ENCODE results near the gene CNNM1.

The CNNM1 gene

DNA sequence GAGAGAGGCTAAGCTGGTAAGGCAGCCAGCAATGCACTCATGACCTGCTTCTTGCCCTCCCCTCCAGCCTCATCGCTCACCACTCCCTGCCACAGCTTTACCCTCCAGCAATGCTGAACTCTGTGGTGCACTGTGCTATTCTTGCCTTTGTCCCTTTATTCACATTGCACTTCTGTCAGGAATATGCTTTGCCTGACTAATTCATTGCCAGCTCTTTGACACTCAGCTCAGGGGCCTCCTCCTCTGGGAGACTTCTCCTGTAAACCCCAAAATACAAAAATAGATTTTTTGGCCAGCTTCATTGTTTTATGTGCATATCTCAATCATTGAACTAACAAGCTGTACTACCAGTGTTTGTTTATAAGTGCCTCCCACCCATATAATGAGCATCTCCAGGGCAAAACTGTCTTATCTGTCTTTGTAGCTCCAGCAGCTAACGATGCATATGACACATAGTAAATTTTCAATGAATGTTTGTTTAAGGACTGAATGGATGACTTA is 8.2 kb downstream of the CNNM1 start:
- DNase-seq (ENCODE audit: low read depth in 2 of 2), result no peak

DNA sequence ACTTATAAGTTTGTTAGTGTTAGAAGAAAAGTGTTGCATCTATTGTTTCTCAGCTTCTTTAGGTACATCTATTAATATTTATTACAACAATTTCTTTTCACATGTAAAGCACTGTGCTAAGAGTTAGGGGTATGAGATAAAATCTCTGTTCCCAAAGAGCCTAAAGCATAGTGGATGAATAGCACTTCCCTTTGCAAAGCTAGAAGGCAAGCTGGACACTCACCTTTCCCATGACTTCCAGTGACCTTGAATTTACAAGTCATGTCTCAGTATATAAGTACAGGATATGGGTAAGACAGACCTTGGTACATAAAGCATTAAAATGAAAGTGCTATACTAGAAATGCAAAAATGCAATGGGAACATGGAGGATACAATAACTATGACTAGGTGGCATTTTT is 8.7 kb downstream of the CNNM1 start:
- DNase-seq (ENCODE audit: low read depth in 2 of 2), result no peak

DNA sequence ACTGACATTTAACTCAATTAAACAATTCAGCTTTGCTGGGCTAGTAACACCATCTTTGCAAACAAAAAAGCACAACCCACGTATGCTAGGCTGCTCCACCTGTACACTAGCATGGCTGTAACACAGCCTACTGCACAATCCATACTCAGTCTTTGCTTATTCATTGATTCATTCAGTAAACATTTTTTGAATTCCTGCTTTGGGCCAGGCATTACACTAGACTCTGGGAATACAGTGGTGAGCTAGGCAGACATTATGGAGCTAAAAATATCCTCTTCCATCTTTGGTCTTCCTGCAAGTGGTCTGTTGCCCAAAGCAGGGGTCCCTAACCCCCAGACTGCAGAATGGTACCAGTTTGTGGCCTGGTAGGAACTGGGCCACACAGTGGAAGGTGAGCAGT is 9.9 kb downstream of the CNNM1 start:
- DNase-seq (ENCODE audit: low read depth in 2 of 2), result no peak

DNA sequence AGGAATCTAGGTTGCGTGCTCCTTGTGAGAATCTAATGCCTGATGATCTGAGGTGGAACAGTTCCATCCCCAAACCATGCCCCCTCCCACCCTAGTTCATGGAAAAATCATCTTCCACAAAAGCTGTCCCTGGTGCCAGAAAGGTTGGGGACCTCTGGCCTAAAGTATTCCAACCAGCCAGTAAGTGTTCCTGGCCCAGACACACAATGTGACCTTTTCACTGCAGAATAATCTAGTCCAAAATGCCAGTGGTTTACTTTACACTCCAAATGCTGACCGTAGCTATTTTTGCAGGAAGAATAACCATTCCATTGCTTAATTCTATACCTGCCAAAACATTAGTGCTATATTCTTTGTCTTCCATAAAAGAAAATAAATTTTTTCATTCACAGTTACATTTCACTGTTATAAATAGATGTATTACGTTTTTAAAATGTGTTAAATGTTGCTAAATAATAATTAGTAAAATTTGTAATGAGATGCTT is 10.4 kb downstream of the CNNM1 start:
- no peak for DNase-seq (ENCODE audit: low read depth in 2 of 2)

DNA sequence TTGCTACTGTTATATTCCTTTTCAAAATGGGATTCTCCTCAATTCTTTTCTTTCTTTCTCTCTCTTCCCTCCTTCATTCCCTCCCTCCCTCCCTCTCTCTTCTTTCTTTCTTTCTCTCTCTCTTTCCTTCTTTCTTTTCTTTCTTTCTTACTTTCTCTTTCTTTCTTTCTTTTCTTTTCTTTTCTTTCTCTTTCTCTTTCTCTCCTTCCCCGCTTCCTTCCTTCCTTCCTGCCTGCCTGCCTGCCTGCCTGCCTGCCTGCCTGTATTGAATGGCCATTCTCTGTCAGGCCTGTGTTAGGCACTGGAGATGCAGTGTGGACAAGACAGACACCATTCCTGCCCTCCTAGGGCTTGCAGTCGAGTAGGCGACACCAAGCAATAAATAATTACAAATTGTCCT is 11.5 kb downstream of the CNNM1 start:
- DNase-seq (ENCODE audit: low read depth in 2 of 2), result no peak

DNA sequence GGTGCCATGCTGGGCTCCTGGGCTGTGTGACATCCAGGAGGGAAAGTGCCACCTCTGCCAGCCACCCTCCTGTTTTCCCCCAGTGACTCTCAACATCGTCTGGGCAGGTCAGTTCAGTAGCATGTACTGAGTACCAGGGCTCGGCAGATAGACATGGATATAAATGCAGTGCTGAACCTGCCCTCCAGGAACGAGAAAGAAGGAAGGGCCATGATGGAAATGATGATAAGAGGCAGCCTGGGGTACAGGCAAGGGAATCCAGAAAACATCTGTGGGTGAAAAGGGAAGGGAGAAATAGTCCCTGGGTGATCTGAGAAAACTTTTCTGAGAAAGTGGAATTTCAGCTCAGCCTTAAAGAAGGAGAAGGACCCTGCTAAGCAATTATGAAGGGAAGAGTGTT is 12.1 kb downstream of the CNNM1 start:
- DNase-seq (ENCODE audit: low read depth in 2 of 2), result no peak

DNA sequence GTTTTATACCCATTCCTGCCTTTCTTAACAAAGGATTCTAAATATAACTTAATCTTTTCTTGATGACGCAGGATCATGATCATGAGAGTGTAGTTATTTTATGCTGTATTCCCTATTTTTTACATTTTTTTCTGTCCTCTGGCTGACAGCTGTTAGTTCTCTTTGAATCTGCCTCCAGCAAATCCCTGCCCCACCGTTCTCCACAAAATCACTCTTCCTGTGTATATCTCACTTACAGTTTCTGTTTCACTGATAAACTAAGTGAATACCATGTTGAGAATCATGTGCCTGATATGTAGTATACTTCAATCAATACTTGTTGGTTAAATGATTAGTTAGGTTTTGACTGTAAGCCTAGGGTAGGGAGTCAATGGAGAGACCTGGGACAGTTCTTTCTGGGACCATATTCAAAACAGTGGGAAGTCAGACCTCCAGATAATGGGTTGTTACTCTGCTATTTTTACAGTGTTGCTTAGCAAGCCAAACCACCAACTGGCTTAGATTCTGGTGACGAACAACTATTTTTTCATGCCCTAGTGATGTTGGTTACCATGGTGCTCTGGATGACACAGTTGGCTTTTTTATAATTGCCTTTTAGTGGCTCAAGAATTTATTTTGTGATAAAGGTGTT is 12.8 kb downstream of the CNNM1 start:
- no peak for DNase-seq (ENCODE audit: low read depth in 2 of 2)

DNA sequence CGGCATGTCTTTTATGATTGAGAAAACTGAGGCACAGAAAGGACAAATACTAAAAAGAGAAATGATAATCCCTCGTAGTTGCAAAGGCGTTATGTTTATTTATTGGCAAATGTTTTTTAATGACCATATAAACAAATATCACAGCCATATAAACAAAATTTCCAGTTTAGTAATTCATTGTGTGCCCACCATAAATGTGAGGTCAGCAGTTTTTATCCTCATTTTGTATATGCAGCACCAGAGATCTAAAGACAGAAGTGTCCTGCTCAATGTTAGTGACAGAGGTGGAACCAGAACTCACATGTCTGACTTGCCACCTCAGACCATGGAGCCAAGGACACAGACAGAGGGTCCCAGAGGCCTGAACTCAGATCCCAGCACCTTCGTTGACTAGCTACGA is 14.1 kb downstream of the CNNM1 start:
- DNase-seq (ENCODE audit: low read depth in 2 of 2), result no peak

DNA sequence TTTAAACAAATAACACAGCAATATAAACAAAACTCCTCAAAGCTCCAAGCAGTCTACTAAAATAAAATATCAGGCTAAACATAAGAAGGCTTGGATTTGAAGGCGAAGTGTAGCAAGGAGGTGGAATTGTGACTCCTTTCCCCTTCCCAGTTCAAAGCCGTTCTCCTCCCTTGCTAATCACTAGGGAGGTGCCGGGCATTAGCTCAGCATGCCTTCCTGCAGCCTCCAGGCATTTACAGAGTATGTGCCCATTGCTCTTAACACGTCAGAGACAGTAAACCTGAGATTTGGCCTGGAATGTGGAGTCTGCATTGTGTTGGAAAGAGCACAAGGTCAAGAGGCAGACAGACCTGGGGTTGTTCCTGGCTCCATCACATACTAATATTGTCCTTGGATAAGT is 15.6 kb downstream of the CNNM1 start:
- no peak for DNase-seq (ENCODE audit: low read depth in 2 of 2)

DNA sequence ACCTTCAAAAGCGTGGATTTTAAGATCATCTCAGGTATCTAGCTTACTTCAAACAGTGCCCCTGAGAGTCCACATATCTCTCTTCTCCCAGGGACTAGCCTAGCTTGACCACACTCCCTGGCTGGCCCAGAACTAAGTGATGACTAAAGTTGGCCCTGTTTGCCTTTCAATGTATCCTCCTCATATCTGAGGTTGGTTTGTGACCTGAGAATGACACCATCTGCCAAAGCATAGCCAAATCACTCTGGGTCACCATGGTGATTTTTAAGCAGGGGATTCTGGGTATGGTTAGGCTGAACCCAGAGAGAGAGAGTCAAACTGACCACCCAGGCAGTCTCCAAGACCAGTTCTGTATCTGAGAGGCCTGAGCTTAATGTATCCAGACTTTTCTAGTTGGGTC is 16.2 kb downstream of the CNNM1 start:
- DNase-seq (ENCODE audit: low read depth in 2 of 2), result no peak

DNA sequence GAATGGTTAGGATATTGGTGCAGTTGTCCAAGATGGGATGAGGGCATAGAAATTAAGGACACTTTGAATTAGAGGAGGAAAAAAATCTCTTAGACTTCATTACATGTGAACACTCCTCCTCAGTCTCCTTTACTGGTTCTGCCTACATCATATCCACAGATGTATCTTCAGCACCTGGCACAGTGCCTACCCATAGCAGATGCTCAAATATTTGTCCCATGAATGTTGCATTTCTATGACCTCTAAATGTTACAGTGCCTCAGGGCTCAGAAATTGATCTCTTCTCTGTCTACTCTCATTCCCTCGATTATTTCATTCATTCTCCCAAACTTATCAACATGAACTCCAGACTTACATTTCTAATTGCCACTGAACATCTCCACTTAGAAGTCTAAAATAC is 17.1 kb downstream of the CNNM1 start:
- no peak for DNase-seq (ENCODE audit: low read depth in 2 of 2)

DNA sequence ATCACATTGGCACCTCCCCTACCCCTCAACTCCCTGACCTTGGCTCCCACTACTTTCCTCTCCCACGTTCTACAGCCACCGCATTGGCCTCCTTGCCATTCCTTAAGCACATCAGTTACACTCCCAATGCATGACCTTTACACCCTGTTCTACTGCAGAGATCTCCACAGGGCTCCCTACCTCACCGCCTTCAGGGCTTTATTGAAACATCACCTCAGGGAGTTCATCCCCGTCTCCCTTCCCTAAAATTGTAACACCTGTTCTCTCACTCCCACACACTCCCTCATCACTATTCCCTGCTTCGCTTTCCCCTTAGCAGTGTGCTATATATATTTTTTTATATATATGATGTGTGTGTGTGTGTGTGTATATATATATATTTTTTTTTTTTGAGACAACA is 18.5 kb downstream of the CNNM1 start:
- DNase-seq (ENCODE audit: low read depth in 2 of 2), result no peak

DNA sequence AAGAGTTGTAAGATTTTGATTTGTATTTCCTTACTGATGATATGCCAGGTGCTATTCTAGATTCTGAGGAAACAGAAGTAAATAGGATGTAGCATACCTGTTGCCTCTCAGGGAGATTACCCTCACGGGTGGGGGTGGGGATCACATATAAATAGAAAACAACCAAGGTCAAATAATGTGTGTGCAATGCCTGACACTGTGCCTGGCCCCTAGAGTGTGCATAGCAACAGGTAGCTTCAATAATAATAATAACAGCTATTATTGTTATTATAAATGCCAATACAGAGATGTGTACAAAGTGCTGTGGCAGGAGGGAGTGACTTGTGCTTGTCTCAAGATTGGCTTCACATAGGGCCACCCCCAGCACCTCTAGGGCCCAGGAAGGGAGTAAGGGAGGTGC is 24.0 kb downstream of the CNNM1 start:
- no peak for DNase-seq (ENCODE audit: low read depth in 2 of 2)

DNA sequence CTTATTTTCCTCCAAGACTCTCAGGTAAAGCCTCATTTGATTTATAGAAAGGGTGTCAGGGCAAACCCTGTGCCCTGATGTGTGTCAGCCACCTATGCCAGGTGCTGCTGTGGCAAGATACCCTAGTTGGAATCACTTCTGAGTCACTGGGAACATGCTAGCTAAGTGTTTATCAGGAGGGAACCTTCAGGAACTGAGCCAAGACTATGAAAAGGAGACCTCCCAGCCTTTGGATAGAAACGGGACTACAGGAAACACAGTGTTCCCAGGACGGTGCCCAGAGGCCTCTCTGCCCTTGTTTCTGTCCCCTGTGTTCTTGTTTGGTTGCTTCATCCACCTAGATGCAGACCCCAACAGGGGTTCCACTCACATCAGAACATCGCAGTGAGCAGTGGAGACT is 28.5 kb downstream of the CNNM1 start:
- no peak for DNase-seq (ENCODE audit: low read depth in 2 of 2)

DNA sequence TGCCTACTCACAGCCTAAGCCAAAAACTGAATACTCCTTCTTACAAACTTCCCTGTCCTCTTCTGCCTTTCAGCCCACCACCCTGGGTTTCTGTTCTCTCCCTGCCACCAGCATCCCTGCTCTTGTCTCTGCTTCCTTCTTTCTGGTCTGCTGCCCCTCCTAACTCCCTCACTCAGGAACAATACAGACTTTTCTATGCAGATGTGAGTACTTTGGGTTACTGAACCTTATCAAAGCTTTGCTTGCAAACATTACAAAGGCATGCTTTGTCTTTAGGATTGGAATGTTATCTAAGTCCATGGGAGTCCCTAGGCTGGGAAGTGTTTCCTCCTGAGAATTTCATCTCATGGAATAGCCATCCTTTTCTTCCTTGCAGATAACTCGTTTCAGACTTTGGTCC is 28.9 kb downstream of the CNNM1 start:
- DNase-seq (ENCODE audit: low read depth in 2 of 2), result no peak

DNA sequence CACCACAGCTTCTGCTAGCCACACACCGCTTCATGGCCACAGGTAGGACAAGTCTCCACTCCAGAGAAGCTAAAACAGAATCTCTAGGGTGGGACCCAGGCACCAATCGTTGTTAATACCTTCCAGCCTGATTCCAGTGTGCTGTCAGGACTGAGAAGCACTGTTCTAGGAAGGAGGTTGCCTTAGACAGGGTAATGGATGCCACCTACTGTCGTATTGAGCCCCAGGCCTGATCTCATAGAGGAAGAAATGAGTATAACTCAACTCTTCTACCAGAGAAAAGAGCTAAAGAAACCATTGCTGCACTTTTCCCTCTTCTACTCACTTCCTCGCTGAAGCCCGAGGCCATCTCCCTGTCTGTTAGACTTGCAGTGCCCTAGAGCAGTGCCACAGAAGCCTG is 31.8 kb downstream of the CNNM1 start:
- no peak for DNase-seq (ENCODE audit: low read depth in 2 of 2)

DNA sequence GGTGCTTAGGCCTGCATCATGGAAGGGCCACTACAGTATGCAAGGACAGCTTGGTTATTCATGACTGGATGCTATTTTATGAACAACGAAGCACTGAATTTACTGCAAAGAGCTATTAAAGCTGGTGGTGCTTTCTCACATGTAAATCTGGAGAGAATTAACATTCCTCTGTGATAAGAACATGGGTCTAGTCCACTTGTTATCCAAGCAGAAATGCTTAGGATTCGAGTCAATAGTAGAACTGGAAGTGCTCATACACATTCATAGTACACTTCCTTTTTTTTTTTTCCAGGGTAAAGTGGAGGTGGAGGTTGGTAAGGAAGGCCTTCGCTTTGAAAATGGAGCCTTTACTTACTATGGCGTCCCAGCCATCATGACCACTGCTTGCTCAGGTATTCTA is 35.0 kb downstream of the CNNM1 start:
- no peak for DNase-seq (ENCODE audit: low read depth in 2 of 2)

DNA sequence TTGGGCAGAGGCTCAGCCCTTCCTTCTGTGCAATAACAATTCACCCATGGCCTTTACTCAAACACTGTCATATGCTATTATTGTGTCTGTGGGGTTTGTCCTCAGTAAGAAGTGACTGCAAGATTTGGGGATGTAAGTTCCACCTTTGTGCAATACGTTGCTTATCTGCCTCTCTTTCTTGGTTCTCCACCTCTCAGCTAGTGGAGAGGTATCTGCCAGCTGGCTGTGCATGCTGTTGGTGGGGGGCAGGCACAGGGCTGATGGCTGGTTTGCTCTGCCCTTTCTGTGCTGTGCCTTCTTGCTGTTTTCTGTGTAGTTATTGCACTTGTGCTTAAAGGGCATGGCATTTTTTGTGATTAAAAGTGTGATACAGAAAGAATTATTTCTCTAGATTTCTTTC is 36.2 kb downstream of the CNNM1 start:
- DNase-seq (ENCODE audit: low read depth in 2 of 2), result no peak

DNA sequence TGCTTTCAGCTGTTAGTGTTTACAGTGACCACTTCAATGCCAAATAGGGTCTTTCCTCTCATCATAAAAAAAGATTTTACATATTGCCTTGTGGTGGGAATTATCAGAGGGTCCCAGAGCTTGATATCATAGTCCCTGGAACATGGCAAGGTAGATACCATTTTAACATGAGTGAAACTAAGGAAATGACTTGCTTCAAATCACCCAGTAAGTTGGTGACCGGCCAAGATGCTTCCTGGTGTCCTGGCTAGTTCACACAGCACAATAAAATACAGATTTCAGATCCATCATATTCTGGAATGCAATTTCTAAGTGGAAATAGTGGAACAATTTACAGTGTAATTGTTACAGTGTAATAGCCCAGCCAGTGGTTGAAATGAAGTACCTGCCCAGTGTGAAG is 36.6 kb downstream of the CNNM1 start:
- no peak for DNase-seq (ENCODE audit: low read depth in 2 of 2)

DNA sequence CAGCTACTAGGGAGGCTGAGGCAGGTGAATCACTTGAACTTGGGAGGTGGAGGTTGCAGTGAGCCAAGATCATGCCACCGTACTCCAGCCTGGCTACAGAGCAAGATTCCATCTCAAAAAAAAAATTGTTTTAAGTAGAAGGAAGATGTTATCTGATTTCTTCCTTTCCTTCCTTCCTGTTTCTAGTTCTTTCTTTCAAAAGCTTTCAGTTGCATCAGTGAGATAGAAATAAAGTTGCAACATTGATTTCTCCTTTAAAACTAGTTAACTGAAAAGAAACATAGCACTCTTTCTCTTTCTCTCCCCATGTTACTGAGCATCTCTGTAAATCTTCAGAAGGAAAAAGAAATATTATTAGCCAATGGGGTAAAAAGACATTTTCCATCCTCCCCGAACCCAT is 37.5 kb downstream of the CNNM1 start:
- no peak for DNase-seq (ENCODE audit: low read depth in 2 of 2)

DNA sequence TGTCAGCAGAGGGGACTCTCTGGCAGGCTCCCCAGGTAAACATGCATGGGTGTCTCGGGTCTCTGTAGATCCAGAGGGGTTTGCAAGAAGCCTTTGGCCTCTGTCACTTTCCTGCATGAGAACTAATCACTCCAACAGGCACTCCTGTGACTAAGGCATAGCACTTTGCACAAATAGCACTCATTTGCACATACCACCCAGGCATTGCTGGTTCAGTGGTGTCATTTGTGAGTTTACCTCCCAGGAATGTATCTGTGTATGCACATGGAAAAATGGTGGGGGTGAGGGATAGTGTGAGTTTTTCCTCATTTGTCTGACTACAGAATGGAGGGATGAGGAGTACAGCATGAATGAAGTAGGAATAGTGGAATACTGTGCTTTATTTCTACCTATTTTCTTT is 39.5 kb downstream of the CNNM1 start:
- DNase-seq (ENCODE audit: low read depth in 2 of 2), result no peak

DNA sequence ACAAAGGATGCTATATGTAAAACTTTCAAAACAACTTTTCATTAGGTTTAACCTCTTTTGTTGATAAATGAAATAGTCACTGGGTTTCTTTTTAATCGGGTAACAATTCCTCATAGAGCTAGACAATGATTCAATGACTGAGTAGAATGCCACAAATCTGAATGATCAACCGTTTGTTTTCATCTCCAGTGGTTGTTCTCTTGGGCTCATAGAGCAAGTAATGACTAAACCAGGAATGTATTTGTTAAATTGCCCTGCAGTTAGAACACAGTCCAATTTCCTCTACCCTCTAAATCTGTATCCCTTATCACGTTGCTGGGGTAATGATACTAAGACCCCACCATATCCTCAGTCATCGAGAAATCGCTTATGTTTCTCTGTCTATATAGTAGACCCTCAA is 40.0 kb downstream of the CNNM1 start:
- no peak for DNase-seq (ENCODE audit: low read depth in 2 of 2)

DNA sequence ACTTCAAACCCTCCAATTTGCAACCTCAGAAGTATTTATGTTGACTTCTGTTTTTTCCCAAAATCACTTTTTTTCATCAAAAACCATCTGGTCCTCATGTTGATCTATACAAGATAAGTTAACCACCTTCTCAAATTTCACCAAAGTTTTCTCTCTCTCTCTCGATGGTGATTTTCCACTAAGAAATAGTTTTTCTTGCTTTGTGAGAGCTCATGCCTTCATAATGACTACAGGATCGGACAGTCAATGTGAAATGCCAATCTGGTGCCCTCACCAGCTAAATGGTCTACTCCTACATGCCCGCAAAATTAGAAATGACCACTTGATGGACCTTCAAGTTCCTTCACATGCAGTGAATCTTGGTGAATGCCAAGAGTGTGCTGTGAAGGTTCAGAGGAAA is 40.4 kb downstream of the CNNM1 start:
- DNase-seq (ENCODE audit: low read depth in 2 of 2), result no peak

DNA sequence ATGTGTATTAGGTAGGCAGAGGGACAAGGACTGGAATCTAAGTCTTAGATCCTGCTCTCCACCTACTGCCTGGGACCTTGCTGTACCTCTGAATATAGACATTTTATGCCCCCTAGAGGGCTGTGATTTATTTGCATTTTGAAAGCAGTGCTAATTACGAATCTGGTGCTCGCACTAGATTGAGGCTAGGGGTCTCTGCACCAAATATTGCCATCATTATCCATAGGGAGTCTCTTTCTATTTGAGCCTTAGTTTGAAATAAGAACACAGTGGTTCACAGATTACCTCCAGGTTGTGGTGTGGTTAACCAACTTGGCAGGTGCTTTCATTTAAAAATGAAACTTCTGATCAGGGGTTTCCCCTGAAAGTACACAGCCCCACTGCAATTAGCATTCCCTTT is 41.8 kb downstream of the CNNM1 start:
- DNase-seq (ENCODE audit: low read depth in 2 of 2), result no peak

Measured in stimulated activated CD8-positive, alpha-beta memory T cell treated with anti-CD3 and anti-CD28 coated beads, Interleukin-15, amount 100 ng/mL, for 4 hours (primary cell).